NCI-H2227 treated with DMSO at 0.1 percent for 48 hours (cell line): ENCODE data around the gene SNRNP25.

Experiments used
- DNase-seq: peaks from one replicate; lab custom pipeline; 2025; lab: John Stamatoyannopoulos, UW

SNRNP25 gene

GRCh38 chr16:104928-105327, 51.3 kb downstream of the SNRNP25 start:
- DNase-seq: no peak

- no peak for DNase-seq
These were observed 51.9 kb downstream of the SNRNP25 start for GRCh38 chr16:105521-105920.

GRCh38 chr16:106623-107324, 53.1 kb downstream of the SNRNP25 start:
- peak; percentile 61 for DNase-seq
